GM19395 (cell line): Measurements from ENCODE around the gene ADAT3.

ENCODE experiments used
- ATAC-seq: cut with Tn5 transposase; IDR thresholded peaks from one replicate; pipeline ENCODE4 v1.9.1; 2021; ENCODE audit warnings: mild to moderate bottlenecking, moderate library complexity; ENCODE audit not compliant: unreplicated experiment

The ADAT3 gene

GRCh38 chr19:1905110-1905862, at the start of gene ADAT3, which contains the start of gene SCAMP4:
ADAT3 (plus strand) TSS chr19:1905399; CDS start chr19:1912048, 6,649 bp downstream.
SCAMP4 (plus strand) TSS chr19:1905399; CDS start chr19:1915020, 9,621 bp downstream.
- ATAC-seq, result peak; percentile 72

GRCh38 chr19:1855828-1856255, 49.4 kb upstream of the ADAT3 start:
- no peak for ATAC-seq

- no peak for ATAC-seq
Measured at GRCh38 chr19:1856345-1856697, 48.9 kb upstream of the ADAT3 start.

- no peak for ATAC-seq
Measured at GRCh38 chr19:1856698-1857603, 48.2 kb upstream of the ADAT3 start.

- ATAC-seq, result no peak
Measured at GRCh38 chr19:1857648-1858326, 47.4 kb upstream of the ADAT3 start.

GRCh38 chr19:1858412-1859081, 46.7 kb upstream of the ADAT3 start:
- ATAC-seq, result no peak

GRCh38 chr19:1859331-1859781, 45.8 kb upstream of the ADAT3 start:
- no peak for ATAC-seq

GRCh38 chr19:1860042-1860775, 45.0 kb upstream of the ADAT3 start:
- ATAC-seq, result no peak

GRCh38 chr19:1860821-1861598, 44.2 kb upstream of the ADAT3 start:
- no peak for ATAC-seq

- no peak for ATAC-seq
Measured at GRCh38 chr19:1861599-1862031, 43.6 kb upstream of the ADAT3 start.

GRCh38 chr19:1862068-1862423, 43.2 kb upstream of the ADAT3 start:
- ATAC-seq, result no peak

GRCh38 chr19:1862424-1863327, 42.5 kb upstream of the ADAT3 start:
- ATAC-seq, result no peak

- ATAC-seq, result no peak
Measured at GRCh38 chr19:1863328-1863637, 41.9 kb upstream of the ADAT3 start, which contains the start of gene KLF16. KLF16 (minus strand) TSS chr19:1863579; CDS start chr19:1863497, 82 bp downstream.

- peak; percentile 49 for ATAC-seq
Measured at GRCh38 chr19:1863638-1864479, 41.3 kb upstream of the ADAT3 start.

GRCh38 chr19:1864480-1865171, 40.6 kb upstream of the ADAT3 start:
- ATAC-seq, result no peak

- ATAC-seq, result no peak
Measured at GRCh38 chr19:1865172-1866010, 39.8 kb upstream of the ADAT3 start.
